ENCODE results near the gene RAD50. TPM values are rescaled to one million over a fixed set of nuclear protein-coding genes. Genes with fewer than 3 reads are reported as not detected.

RAD50 gene
- total and polyA plus RNA-seq, 10 of the 15 experiments (the other 5 are each of a cell fraction or from before 2014, with no cell fraction given) = 12.8 to 68.6 (median 47.0) TPM

GRCh38 chr5:132661231-132662003, 104.6 kb downstream of the RAD50 start (continued):
- TF ChIP-seq CTCF (IDR thresholded peaks at IDR 0.05 in 2 of 3, conservative IDR thresholded peaks at IDR 0.05 in 1 of 3; ENCODE audit: control insufficient read depth in 2 of 3, extremely low read depth in 1 of 3, insufficient read depth in 1 of 3, low read depth in 3 of 3, low read length in 3 of 3) (peak in 2 of 3 experiments; percentile 18 to 35; a peak in 3 of 6 replicates), ATF7 (IDR thresholded peaks at IDR 0.05; ENCODE audit: low read depth) (peak; percentile 59), PAX5 (IDR thresholded peaks at IDR 0.05; ENCODE audit: borderline replicate concordance, low read depth, low read length) (peak; percentile 20; the same call in 1 of the 2 replicates), SMAD1 (IDR thresholded peaks at IDR 0.05; ENCODE audit: low read depth, partially characterized antibody) (no peak), EZH2 (IDR thresholded peaks at IDR 0.05; ENCODE audit: borderline replicate concordance, control insufficient read depth, low read depth, low read length) (no peak), HDAC2 (IDR thresholded peaks at IDR 0.05) (no peak), SPI1 (IDR thresholded peaks at IDR 0.05; ENCODE audit: borderline replicate concordance, insufficient read depth, low read depth, low read length) (peak; percentile 86), SIN3A (IDR thresholded peaks at IDR 0.05; ENCODE audit: low read depth, low read length) (no peak), SP1 (IDR thresholded peaks at IDR 0.05; ENCODE audit: low read depth, low read length) (no peak), REST (IDR thresholded peaks at IDR 0.05; ENCODE audit: low read depth, low read length) (no peak), LARP7 (IDR thresholded peaks at IDR 0.05) (peak; percentile 59), KLF5 (IDR thresholded peaks at IDR 0.05; ENCODE audit: partially characterized antibody) (no peak), MTA3 (IDR thresholded peaks at IDR 0.05; ENCODE audit: borderline replicate concordance, low read length) (no peak), EP300 (IDR thresholded peaks at IDR 0.05; ENCODE audit: borderline replicate concordance in 1 of 2, control insufficient read depth in 1 of 2, low read depth in 2 of 2, low read length in 2 of 2) (no peak), MXI1 (IDR thresholded peaks at IDR 0.05; ENCODE audit: low read depth, low read length) (no peak), POLR2A (IDR thresholded peaks at IDR 0.05; ENCODE audit: low read depth, low read length) (0 out of 2 replicates have a peak, but pooled peaks have one; percentile 10), BACH1 (IDR thresholded peaks at IDR 0.05; ENCODE audit: borderline replicate concordance) (no peak), NRF1 (conservative IDR thresholded peaks at IDR 0.05; ENCODE audit: low read depth, low read length) (no peak), DPF2 (IDR thresholded peaks at IDR 0.05) (peak; percentile 85), BMI1 (IDR thresholded peaks at IDR 0.05; ENCODE audit: borderline replicate concordance) (no peak), HDAC6 (IDR thresholded peaks at IDR 0.05; ENCODE audit: unreplicated experiment) (no peak), ZNF24 (IDR thresholded peaks at IDR 0.05) (no peak), ZNF384 (IDR thresholded peaks at IDR 0.05; ENCODE audit: borderline replicate concordance, low read depth, low read length) (no peak), STAT1 (conservative IDR thresholded peaks at IDR 0.05) (no peak), ESRRA (IDR thresholded peaks at IDR 0.05; ENCODE audit: low read length) (no peak), POLR2AphosphoS5 (IDR thresholded peaks at IDR 0.05; ENCODE audit: low read length) (no peak), FOXK2 (IDR thresholded peaks at IDR 0.05) (no peak)

Data from GM12878 (cell line).